Activated B cell treated with CpG ODN at 0.5 μM for 24 hours (primary cell): Measurements from ENCODE around the gene ADAM19. TPM values are rescaled to one million over a fixed set of nuclear protein-coding genes. Genes with fewer than 3 reads are reported as not detected.

Experiments
- ATAC-seq: fragments of 200-7000 bp; cut with Tn5 transposase; one replicate; pipeline ENCODE4 v1.10.0; 2021; ENCODE audit warnings: low read depth, mild to moderate bottlenecking, moderate library complexity
- CTCF ChIA-PET: fragments of 350-600 bp; sonication (Branson Sonifier 250); formaldehyde crosslinking; loops from one replicate; lab custom pipeline; 2021; ENCODE audit warnings: antibody characterized with exemption; lab: Charles Lee
- POLR2A ChIA-PET: fragments of 350-600 bp; sonication (Branson Sonifier 250); formaldehyde crosslinking; loops from one replicate; lab custom pipeline; 2021; ENCODE audit warnings: antibody characterized with exemption; lab: Charles Lee
- DNase-seq: peaks from one replicate; pipeline ENCODE4 v3.0.0; 2022
- H3K27ac Mint-ChIP-seq: one replicate; pipeline ENCODE4 v1.8.0; 2020; ENCODE audit warnings: mixed read lengths
- H3K27me3 Mint-ChIP-seq: one replicate; pipeline ENCODE4 v1.8.0; 2021; ENCODE audit warnings: mixed read lengths
- H3K36me3 Mint-ChIP-seq: one replicate; pipeline ENCODE4 v1.8.0; 2021; ENCODE audit warnings: low read depth, mixed read lengths
- H3K4me1 Mint-ChIP-seq: one replicate; pipeline ENCODE4 v1.8.0; 2021; ENCODE audit warnings: mixed read lengths
- H3K4me3 Mint-ChIP-seq: one replicate; pipeline ENCODE4 v1.8.0; 2020; ENCODE audit warnings: mild to moderate bottlenecking, mixed read lengths
- H3K9me3 Mint-ChIP-seq: one replicate; pipeline ENCODE4 v1.8.0; 2020; ENCODE audit warnings: mixed read lengths
- CTCF ChIP-seq: fragments of 200-600 bp; IDR thresholded peaks from one replicate; pipeline ENCODE4 v1.8.0; 2022; ENCODE audit warnings: antibody characterized with exemption, mild to moderate bottlenecking
- intact Hi-C: fragments of 100-400 bp; cut with micrococcal nuclease; formaldehyde crosslinking; loops from one replicate; pipeline ENCODE4 v1.15.1; 2024
- total RNA-seq: library from RNA; stranded (reverse); gene quantifications from 2 replicates; pipeline ENCODE4 v1.2.3, GENCODE V29; 2022

ADAM19 gene
- total RNA-seq, 1 donor from 2014 or later, result 136 TPM

- DNase-seq (no peak), ATAC-seq (no peak)
- ChIA-PET POLR2A (interaction anchor here (0.6 to 1.4 kb wide), 5 partner anchors 28 to 120 kb away, joined by 3 to 7 read pairs (median 4); no protein-coding TSS in a partner anchor), CTCF (interaction anchor here (1.3 to 4.4 kb wide), 3 partner anchors 12 to 25 kb away, joined by 3 to 23 read pairs (median 3); no protein-coding TSS in a partner anchor)
- H3K27me3 Mint-ChIP-seq, result no peaks in the 10 kb centered on the region
- H3K27ac Mint-ChIP-seq, result peak overlapping the region; percentile 63
- H3K4me1 Mint-ChIP-seq, result peaks cover 57% of the 10 kb centered on the region
- intact Hi-C loops, result no loop called here
- TF ChIP-seq CTCF, result no peak
- no peaks in the 10 kb centered on the region for H3K9me3 Mint-ChIP-seq
- H3K4me3 Mint-ChIP-seq, result peak overlapping the region; percentile 48
- no peaks in the 10 kb centered on the region for H3K36me3 Mint-ChIP-seq
Observed at GRCh38 chr5:157457391-157457790, 118.2 kb downstream of the ADAM19 start.

- Mint-ChIP-seq H3K36me3 (no peaks in the 10 kb centered on the region), H3K9me3 (no peaks in the 10 kb centered on the region), H3K4me1 (peaks cover 54% of the 10 kb centered on the region), H3K27ac (no peak overlapping the region), H3K4me3 (no peak overlapping the region), H3K27me3 (no peaks in the 10 kb centered on the region)
- no peak for DNase-seq
- POLR2A ChIA-PET, result no interaction called here
- no peak for ATAC-seq
- CTCF ChIA-PET, result interaction anchor here (1.3 kb wide), 1 partner anchor 15 kb away, joined by 3 read pairs; no protein-coding TSS in a partner anchor
- intact Hi-C loops, result no loop called here
- no peak for TF ChIP-seq CTCF
Observed at GRCh38 chr5:157456301-157456700, 119.3 kb downstream of the ADAM19 start.

DNA sequence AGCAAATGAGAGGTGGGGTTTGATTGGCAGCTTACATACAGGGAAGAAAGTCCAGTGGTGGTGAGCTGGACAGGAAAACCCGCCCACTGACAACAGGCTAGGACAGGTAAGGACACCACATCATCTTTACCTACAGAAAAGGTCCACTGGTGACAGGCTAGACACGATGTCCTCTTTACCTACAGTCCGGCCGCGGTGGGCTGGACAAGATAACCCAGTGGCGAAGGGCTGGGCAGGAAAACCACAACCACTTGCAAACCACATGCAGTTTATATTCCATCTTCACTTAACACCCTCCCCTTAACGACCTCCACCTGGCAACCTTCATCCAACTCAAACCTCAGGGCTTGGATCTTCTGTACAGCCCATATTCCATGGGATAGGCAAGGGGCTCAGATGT is 120.5 kb downstream of the ADAM19 start:
- no peak overlapping the region for H3K27ac Mint-ChIP-seq

DNA sequence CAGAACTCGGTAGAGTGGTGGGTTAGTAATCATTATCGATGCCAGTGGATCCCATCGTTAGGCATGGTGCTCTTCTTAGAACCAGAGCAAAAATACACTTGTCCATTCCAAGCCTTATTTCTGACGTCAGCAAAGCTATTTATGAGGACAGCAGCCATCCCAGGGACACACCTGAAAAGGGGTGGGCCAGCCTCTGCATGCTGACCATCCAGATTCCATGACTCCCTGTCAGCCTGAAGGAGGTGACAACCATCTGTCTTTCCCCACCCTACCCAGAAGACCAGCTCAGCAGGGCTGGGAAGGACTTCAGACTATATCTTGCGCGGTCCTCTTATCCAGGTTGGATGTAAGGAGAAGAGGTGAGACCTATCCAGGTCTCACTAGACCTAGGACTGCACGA is 121.3 kb downstream of the ADAM19 start:
- Mint-ChIP-seq H3K4me1 (peaks cover 40% of the 10 kb centered on the region), H3K4me3 (no peak overlapping the region), H3K27me3 (no peaks in the 10 kb centered on the region), H3K36me3 (no peaks in the 10 kb centered on the region), H3K9me3 (no peaks in the 10 kb centered on the region), H3K27ac (no peak overlapping the region)
- TF ChIP-seq CTCF, result no peak
- ChIA-PET CTCF (no interaction called here), POLR2A (no interaction called here)
- DNase-seq (no peak), ATAC-seq (no peak)
- intact Hi-C loops, result no loop called here

More for the DNA sequence above, 120.5 kb downstream of the ADAM19 start:
- intact Hi-C loops, result no loop called here
- Mint-ChIP-seq H3K4me1 (peaks cover 44% of the 10 kb centered on the region), H3K27me3 (no peaks in the 10 kb centered on the region), H3K9me3 (no peaks in the 10 kb centered on the region), H3K4me3 (no peak overlapping the region), H3K36me3 (no peaks in the 10 kb centered on the region)
- TF ChIP-seq CTCF, result no peak
- ATAC-seq, result no peak
- no peak for DNase-seq
- CTCF ChIA-PET, result no interaction called here
- POLR2A ChIA-PET, result no interaction called here

DNA sequence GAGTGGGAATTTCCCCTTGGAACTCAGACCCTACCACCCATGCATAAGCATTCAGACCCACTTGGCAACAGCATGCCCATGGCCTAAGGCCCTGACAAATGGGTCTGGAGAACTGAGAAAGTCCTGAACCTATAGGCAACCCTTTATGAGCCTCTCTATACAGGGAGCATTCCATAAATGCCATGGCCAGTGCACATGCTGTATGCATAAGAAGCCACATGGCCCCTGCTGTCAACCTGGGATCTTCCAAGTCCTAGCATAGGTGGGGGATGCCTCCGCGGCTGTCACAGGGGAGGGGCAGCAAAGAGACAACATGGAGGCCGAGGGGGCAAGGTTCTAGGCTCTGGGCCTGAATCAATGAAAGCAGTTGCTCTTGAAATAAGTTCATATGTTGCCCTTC is 123.8 kb downstream of the ADAM19 start:
- POLR2A ChIA-PET, result interaction anchor here (2.2 kb wide), 1 partner anchor 8 kb away, joined by 7 read pairs; the partner anchor contains the start of gene NIPAL4
- intact Hi-C loops, result no loop called here
- Mint-ChIP-seq H3K4me3 (no peak overlapping the region), H3K36me3 (no peaks in the 10 kb centered on the region), H3K4me1 (peaks cover 17% of the 10 kb centered on the region), H3K9me3 (no peaks in the 10 kb centered on the region), H3K27me3 (no peaks in the 10 kb centered on the region), H3K27ac (no peak overlapping the region)
- CTCF ChIA-PET, result no interaction called here
- ATAC-seq, result no peak
- DNase-seq, result no peak
- no peak for TF ChIP-seq CTCF
